WTC11 (cell line): Measurements from ENCODE around the gene EID2. TPM values are rescaled to one million over a fixed set of nuclear protein-coding genes. Genes with fewer than 3 reads are reported as not detected.

ENCODE experiments used
- ATAC-seq: fragments of 200-7000 bp; cut with Tn5 transposase; 2 replicates; pipeline ENCODE4 v1.10.0; 2021; ENCODE audit warnings: mild to moderate bottlenecking, moderate library complexity
- CTCF ChIA-PET: fragments of 300-600 bp; sonication (Branson Sonifier 250); formaldehyde crosslinking; loops from one replicate; lab custom pipeline; 2021; ENCODE audit warnings: antibody characterized with exemption; lab: Charles Lee
- POLR2A ChIA-PET: fragments of 350-600 bp; sonication (Branson Sonifier 250); formaldehyde crosslinking; loops from one replicate; lab custom pipeline; 2021; ENCODE audit warnings: antibody characterized with exemption; lab: Charles Lee
- DNase-seq: peaks from one replicate; pipeline ENCODE4 v3.0.0; 2021; ENCODE audit warnings: low spot score
- H3K27ac Mint-ChIP-seq: 2 replicates; pipeline ENCODE4 v1.8.0; 2021; ENCODE audit warnings: mixed read lengths
- H3K27me3 Mint-ChIP-seq: 2 replicates; pipeline ENCODE4 v1.8.0; 2021; ENCODE audit warnings: low read depth, mild to moderate bottlenecking, moderate library complexity, mixed read lengths
- H3K36me3 Mint-ChIP-seq: 2 replicates; pipeline ENCODE4 v1.8.0; 2021; ENCODE audit warnings: mixed read lengths
- H3K4me1 Mint-ChIP-seq: 2 replicates; pipeline ENCODE4 v1.8.0; 2022; ENCODE audit warnings: mixed read lengths
- H3K4me3 Mint-ChIP-seq: 2 replicates; pipeline ENCODE4 v1.8.0; 2021; ENCODE audit warnings: mild to moderate bottlenecking, moderate library complexity, mixed read lengths
- H3K9me3 Mint-ChIP-seq: 2 replicates; pipeline ENCODE4 v1.8.0; 2021; ENCODE audit warnings: mixed read lengths
- ATF2 ChIP-seq: sonication (generic); formaldehyde crosslinking; IDR thresholded peaks from 2 replicates; pipeline ENCODE4 v1.8.1; 2022; ENCODE audit warnings: low read depth, missing genetic modification reagents, borderline replicate concordance
- ATF3 ChIP-seq: sonication (generic); formaldehyde crosslinking; conservative IDR thresholded peaks from 2 replicates; pipeline ENCODE4 v1.8.1; 2022; ENCODE audit warnings: mild to moderate bottlenecking, missing genetic modification reagents
- CDX4 ChIP-seq: fragments of 250-450 bp; sonication (Bioruptor Pico); IDR thresholded peaks from 2 replicates; pipeline ENCODE4 v1.9.0; 2021; ENCODE audit warnings: moderate library complexity, mild to moderate bottlenecking, inconsistent platforms, borderline replicate concordance
- CTCF ChIP-seq: fragments of 200-600 bp; IDR thresholded peaks from 2 replicates; pipeline ENCODE4 v1.8.0; 2022; ENCODE audit warnings: antibody characterized with exemption
- E2F5 ChIP-seq: sonication (generic); formaldehyde crosslinking; IDR thresholded peaks from 2 replicates; pipeline ENCODE4 v1.8.1; 2022; ENCODE audit warnings: mild to moderate bottlenecking, moderate library complexity, missing genetic modification reagents
- EMX1 ChIP-seq: fragments of 250-450 bp; sonication (Bioruptor Pico); IDR thresholded peaks from 2 replicates; pipeline ENCODE4 v1.8.0; 2021; ENCODE audit warnings: mild to moderate bottlenecking
- FOXJ3 ChIP-seq: sonication (generic); formaldehyde crosslinking; IDR thresholded peaks from 2 replicates; pipeline ENCODE4 v1.9.0; 2021; ENCODE audit warnings: missing genetic modification reagents, mild to moderate bottlenecking, borderline replicate concordance
- FOXK1 ChIP-seq: sonication (generic); formaldehyde crosslinking; IDR thresholded peaks from 2 replicates; pipeline ENCODE4 v1.8.0; 2022; ENCODE audit warnings: mild to moderate bottlenecking, moderate library complexity, missing genetic modification reagents
- FOXP1 ChIP-seq: sonication (generic); formaldehyde crosslinking; IDR thresholded peaks from 2 replicates; pipeline ENCODE4 v1.8.0; 2022; ENCODE audit warnings: missing genetic modification reagents, mild to moderate bottlenecking, moderate library complexity, borderline replicate concordance
- GTF2I ChIP-seq: fragments of 250-450 bp; sonication (Bioruptor Pico); conservative IDR thresholded peaks from 2 replicates; pipeline ENCODE4 v1.4.0; 2021; ENCODE audit warnings: mild to moderate bottlenecking
- JUN ChIP-seq: sonication (generic); formaldehyde crosslinking; IDR thresholded peaks from 2 replicates; pipeline ENCODE4 v1.8.0; 2023; ENCODE audit warnings: mild to moderate bottlenecking, missing genetic modification reagents
- KAT7 ChIP-seq: sonication (generic); formaldehyde crosslinking; IDR thresholded peaks from 2 replicates; pipeline ENCODE4 v1.8.1; 2023; ENCODE audit warnings: missing genetic modification reagents, mild to moderate bottlenecking, borderline replicate concordance
- MXD4 ChIP-seq: fragments of 250-450 bp; sonication (Bioruptor Pico); IDR thresholded peaks from 2 replicates; pipeline ENCODE4 v1.8.0; 2021; ENCODE audit warnings: mild to moderate bottlenecking, moderate library complexity, borderline replicate concordance
- MYBL2 ChIP-seq: sonication (generic); formaldehyde crosslinking; IDR thresholded peaks from 2 replicates; pipeline ENCODE4 v1.8.1; 2023; ENCODE audit warnings: mild to moderate bottlenecking, moderate library complexity, missing genetic modification reagents
- NR3C1 ChIP-seq: sonication (generic); formaldehyde crosslinking; conservative IDR thresholded peaks from 2 replicates; pipeline ENCODE4 v1.8.1; 2023; ENCODE audit warnings: low read depth, mild to moderate bottlenecking, missing genetic modification reagents
- OVOL2 ChIP-seq: fragments of 250-450 bp; sonication (Bioruptor Pico); IDR thresholded peaks from 2 replicates; pipeline ENCODE4 v1.9.0; 2021; ENCODE audit warnings: mild to moderate bottlenecking, borderline replicate concordance
- RELA ChIP-seq: sonication (generic); formaldehyde crosslinking; IDR thresholded peaks from 2 replicates; pipeline ENCODE4 v1.8.1; 2022; ENCODE audit warnings: missing genetic modification reagents, mild to moderate bottlenecking, borderline replicate concordance
- SMAD3 ChIP-seq: sonication (generic); formaldehyde crosslinking; IDR thresholded peaks from 2 replicates; pipeline ENCODE4 v1.8.0; 2022; ENCODE audit warnings: missing genetic modification reagents, mild to moderate bottlenecking, borderline replicate concordance
- SP1 ChIP-seq: sonication (generic); formaldehyde crosslinking; conservative IDR thresholded peaks from 2 replicates; pipeline ENCODE4 v1.8.1; 2022; ENCODE audit warnings: missing genetic modification reagents
- USF1 ChIP-seq: sonication (generic); formaldehyde crosslinking; IDR thresholded peaks from 2 replicates; pipeline ENCODE4 v1.8.0; 2022; ENCODE audit warnings: mild to moderate bottlenecking, missing genetic modification reagents
- ZBTB21 ChIP-seq: sonication (generic); formaldehyde crosslinking; IDR thresholded peaks from 2 replicates; pipeline ENCODE4 v1.8.1; 2023; ENCODE audit warnings: mild to moderate bottlenecking, missing genetic modification reagents, borderline replicate concordance
- ZNF121 ChIP-seq: sonication (generic); formaldehyde crosslinking; IDR thresholded peaks from 2 replicates; pipeline ENCODE4 v1.8.0; 2023; ENCODE audit warnings: missing genetic modification reagents
- ZNF232 ChIP-seq: sonication (generic); formaldehyde crosslinking; IDR thresholded peaks from 2 replicates; pipeline ENCODE4 v1.8.0; 2022; ENCODE audit warnings: mild to moderate bottlenecking, missing genetic modification reagents
- ZNF263 ChIP-seq: sonication (generic); formaldehyde crosslinking; IDR thresholded peaks from 2 replicates; pipeline ENCODE4 v1.8.1; 2022; ENCODE audit warnings: low read depth, mild to moderate bottlenecking, moderate library complexity, missing genetic modification reagents
- ZNF416 ChIP-seq: fragments of 250-450 bp; sonication (Bioruptor Pico); IDR thresholded peaks from 2 replicates; pipeline ENCODE4 v1.9.0; 2021; ENCODE audit warnings: mild to moderate bottlenecking, inconsistent platforms
- total RNA-seq: library from RNA; stranded (reverse); gene quantifications from 3 replicates; pipeline ENCODE4 v1.2.3, GENCODE V29; 2021
- TF ChIP-seq, protein P1 (sequence below): sonication (generic); formaldehyde crosslinking; IDR thresholded peaks from 2 replicates; pipeline ENCODE4 v1.8.0; 2022; ENCODE audit warnings: missing genetic modification reagents
- TF ChIP-seq, protein P2 (sequence below): sonication (generic); formaldehyde crosslinking; IDR thresholded peaks from 2 replicates; pipeline ENCODE4 v1.8.1; 2023; ENCODE audit warnings: mild to moderate bottlenecking, missing genetic modification reagents, moderate library complexity

The EID2 gene
- total RNA-seq, 1 experiment from 2014 or later = 21.5 TPM

- TF ChIP-seq, protein P1, sequence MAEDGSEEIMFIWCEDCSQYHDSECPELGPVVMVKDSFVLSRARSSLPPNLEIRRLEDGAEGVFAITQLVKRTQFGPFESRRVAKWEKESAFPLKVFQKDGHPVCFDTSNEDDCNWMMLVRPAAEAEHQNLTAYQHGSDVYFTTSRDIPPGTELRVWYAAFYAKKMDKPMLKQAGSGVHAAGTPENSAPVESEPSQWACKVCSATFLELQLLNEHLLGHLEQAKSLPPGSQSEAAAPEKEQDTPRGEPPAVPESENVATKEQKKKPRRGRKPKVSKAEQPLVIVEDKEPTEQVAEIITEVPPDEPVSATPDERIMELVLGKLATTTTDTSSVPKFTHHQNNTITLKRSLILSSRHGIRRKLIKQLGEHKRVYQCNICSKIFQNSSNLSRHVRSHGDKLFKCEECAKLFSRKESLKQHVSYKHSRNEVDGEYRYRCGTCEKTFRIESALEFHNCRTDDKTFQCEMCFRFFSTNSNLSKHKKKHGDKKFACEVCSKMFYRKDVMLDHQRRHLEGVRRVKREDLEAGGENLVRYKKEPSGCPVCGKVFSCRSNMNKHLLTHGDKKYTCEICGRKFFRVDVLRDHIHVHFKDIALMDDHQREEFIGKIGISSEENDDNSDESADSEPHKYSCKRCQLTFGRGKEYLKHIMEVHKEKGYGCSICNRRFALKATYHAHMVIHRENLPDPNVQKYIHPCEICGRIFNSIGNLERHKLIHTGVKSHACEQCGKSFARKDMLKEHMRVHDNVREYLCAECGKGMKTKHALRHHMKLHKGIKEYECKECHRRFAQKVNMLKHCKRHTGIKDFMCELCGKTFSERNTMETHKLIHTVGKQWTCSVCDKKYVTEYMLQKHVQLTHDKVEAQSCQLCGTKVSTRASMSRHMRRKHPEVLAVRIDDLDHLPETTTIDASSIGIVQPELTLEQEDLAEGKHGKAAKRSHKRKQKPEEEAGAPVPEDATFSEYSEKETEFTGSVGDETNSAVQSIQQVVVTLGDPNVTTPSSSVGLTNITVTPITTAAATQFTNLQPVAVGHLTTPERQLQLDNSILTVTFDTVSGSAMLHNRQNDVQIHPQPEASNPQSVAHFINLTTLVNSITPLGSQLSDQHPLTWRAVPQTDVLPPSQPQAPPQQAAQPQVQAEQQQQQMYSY (CRISPR knock-in tag) = peak; percentile 75
- TF ChIP-seq FOXK1 (CRISPR knock-in tag) (peak; percentile 99), ZBTB21 (CRISPR knock-in tag) (peak; percentile 96), ZNF232 (peak; percentile 99), MYBL2 (CRISPR knock-in tag) (peak; percentile 98), CTCF (no peak), NR3C1 (peak; percentile 99), EMX1 (no peak), SMAD3 (peak; percentile 98), USF1 (CRISPR knock-in tag) (peak; percentile 86), KAT7 (CRISPR knock-in tag) (peak; percentile 99), ATF3 (CRISPR knock-in tag) (peak; percentile 88), FOXP1 (CRISPR knock-in tag) (peak; percentile 100)
- TF ChIP-seq, protein P2, sequence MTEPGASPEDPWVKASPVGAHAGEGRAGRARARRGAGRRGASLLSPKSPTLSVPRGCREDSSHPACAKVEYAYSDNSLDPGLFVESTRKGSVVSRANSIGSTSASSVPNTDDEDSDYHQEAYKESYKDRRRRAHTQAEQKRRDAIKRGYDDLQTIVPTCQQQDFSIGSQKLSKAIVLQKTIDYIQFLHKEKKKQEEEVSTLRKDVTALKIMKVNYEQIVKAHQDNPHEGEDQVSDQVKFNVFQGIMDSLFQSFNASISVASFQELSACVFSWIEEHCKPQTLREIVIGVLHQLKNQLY (CRISPR knock-in tag) = peak; percentile 97
Measured at GRCh38 chr19:39506944-39507714, 32.8 kb downstream of the EID2 start (continued).

DNA sequence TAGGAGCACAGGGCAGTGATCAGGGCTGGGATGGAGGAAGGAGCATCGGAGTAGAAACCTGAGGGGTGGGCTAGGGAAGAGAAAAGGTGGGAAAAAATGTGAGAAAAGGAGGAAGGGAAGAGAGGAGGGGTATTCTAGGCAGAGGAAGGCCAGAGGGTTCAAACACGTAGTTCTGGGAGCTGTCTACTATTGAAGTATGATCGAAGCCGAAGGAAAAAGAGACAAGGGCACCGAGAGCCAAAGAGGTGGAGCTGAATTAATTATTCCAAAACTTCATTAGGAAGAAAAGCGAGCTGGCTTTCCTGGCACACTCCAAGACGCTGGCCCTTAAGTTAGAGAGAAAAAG, 33.4 kb downstream of the EID2 start:
- POLR2A ChIA-PET = interaction anchor here (0.6 to 0.9 kb wide), 2 partner anchors 9 to 327 kb away, joined by 3 to 4 read pairs; no protein-coding TSS in a partner anchor
- Mint-ChIP-seq H3K27me3 (peaks cover 85% of the 10 kb centered on the region), H3K4me3 (peak overlapping the region; percentile 52), H3K9me3 (no peaks in the 10 kb centered on the region), H3K4me1 (peaks cover 10% of the 10 kb centered on the region), H3K27ac (no peak overlapping the region), H3K36me3 (peaks cover 7% of the 10 kb centered on the region)
- DNase-seq (no peak), ATAC-seq (no peak)
- CTCF ChIA-PET = interaction anchor here (0.6 to 2.0 kb wide), 5 partner anchors 9 to 32 kb away, joined by 4 to 9 read pairs (median 5); partner anchors contain the start of gene SELENOV
- no peak for TF ChIP-seq ZNF263 (CRISPR knock-in tag)
- no peak for TF ChIP-seq RELA (CRISPR knock-in tag)
- no peak for TF ChIP-seq GTF2I (CRISPR knock-in tag)
- TF ChIP-seq JUN (CRISPR knock-in tag) = no peak
- TF ChIP-seq E2F5 (CRISPR knock-in tag) = no peak
- TF ChIP-seq CDX4 (CRISPR knock-in tag) = no peak
- no peak for TF ChIP-seq OVOL2 (CRISPR knock-in tag)
- TF ChIP-seq SP1 (CRISPR knock-in tag) = no peak
- no peak for TF ChIP-seq ATF2
- no peak for TF ChIP-seq FOXJ3 (CRISPR knock-in tag)
- no peak for TF ChIP-seq ZNF416 (CRISPR knock-in tag)
- no peak for TF ChIP-seq SMAD3
- no peak for TF ChIP-seq KAT7 (CRISPR knock-in tag)
- TF ChIP-seq MXD4 (CRISPR knock-in tag) = no peak
- no peak for TF ChIP-seq FOXK1 (CRISPR knock-in tag)
- TF ChIP-seq ZNF121 (CRISPR knock-in tag) = no peak
